SU-DHL-6 (cell line): Measurements from ENCODE around the gene GTF2IRD1.
A peak's percentile ranks its signal among the peaks of the same experiment; 100 is the strongest.

Experiments
- H2AFZ ChIP-seq: fragments of 200-600 bp; sonication (generic); 2 replicates; pipeline ENCODE4 v1.6.1; 2014; ENCODE audit warnings: low read depth, mild to moderate bottlenecking, moderate library complexity, mixed read lengths, antibody characterized with exemption, low read length; ENCODE audit not compliant: severe bottlenecking
- H3F3A ChIP-seq: fragments of 200-600 bp; shearing (Covaris generic); 2 replicates; pipeline ENCODE4 v1.6.0; 2016; ENCODE audit warnings: antibody characterized with exemption, mild to moderate bottlenecking; ENCODE audit not compliant: insufficient read depth
- H3K27ac ChIP-seq: fragments of 200-600 bp; sonication (generic); 2 replicates; pipeline ENCODE4 v1.5.1; 2016; ENCODE audit warnings: low read depth, mild to moderate bottlenecking, low read length, moderate library complexity, mixed read lengths
- H3K27me3 ChIP-seq: fragments of 200-600 bp; sonication (generic), shearing (Covaris generic); 2 replicates; pipeline ENCODE4 v1.6.0; 2014; ENCODE audit warnings: mild to moderate bottlenecking, low read length
- H3K36me3 ChIP-seq: fragments of 200-600 bp; sonication (generic); 2 replicates; pipeline ENCODE4 v1.6.1; 2014; ENCODE audit warnings: mild to moderate bottlenecking, low read length, mixed read lengths
- H3K4me2 ChIP-seq: fragments of 300-600, 200-600 bp; shearing (Covaris generic), sonication (generic); 2 replicates; pipeline ENCODE4 v1.6.0; 2014; ENCODE audit warnings: low read length, low read depth, mild to moderate bottlenecking; ENCODE audit not compliant: poor library complexity, severe bottlenecking
- H3K4me3 ChIP-seq: fragments of 200-600 bp; sonication (generic); 2 replicates; pipeline ENCODE4 v1.5.1; 2014; ENCODE audit warnings: antibody characterized with exemption, low read length, mild to moderate bottlenecking, mixed read lengths; ENCODE audit not compliant: insufficient read depth, poor library complexity, severe bottlenecking
- H3K79me2 ChIP-seq: fragments of 200-600 bp; sonication (generic); 2 replicates; pipeline ENCODE4 v1.6.1; 2014; ENCODE audit warnings: mild to moderate bottlenecking, low read length, moderate library complexity; ENCODE audit not compliant: insufficient read depth
- H3K9ac ChIP-seq: fragments of 200-600 bp; sonication (generic); 2 replicates; pipeline ENCODE4 v1.7.0; 2014; ENCODE audit warnings: mild to moderate bottlenecking, low read length
- H3K9me2 ChIP-seq: fragments of 200-600 bp; sonication (generic); replicated peaks from 2 replicates; pipeline ENCODE4 v1.6.1; 2014; ENCODE audit warnings: low read length; ENCODE audit not compliant: insufficient read depth
- H3K9me3 ChIP-seq: fragments of 200-600 bp; sonication (generic); 2 replicates; pipeline ENCODE4 v1.6.1; 2014; ENCODE audit warnings: low read length, mixed read lengths; ENCODE audit not compliant: insufficient read depth
- H4K20me1 ChIP-seq: fragments of 200-600 bp; sonication (generic); 2 replicates; pipeline ENCODE4 v1.6.1; 2014; ENCODE audit warnings: low read depth, mild to moderate bottlenecking, antibody characterized with exemption, low read length, moderate library complexity, mixed read lengths
- EZH2phosphoT487 ChIP-seq: fragments of 200-600 bp; sonication (generic), shearing (Covaris generic); conservative IDR thresholded peaks from 2 replicates; pipeline ENCODE4 v1.6.1; 2018; ENCODE audit warnings: mild to moderate bottlenecking, antibody characterized with exemption, low read length, moderate library complexity, mixed read lengths
- TF ChIP-seq, protein P1 (sequence below): fragments of 200-600 bp; sonication (generic); IDR thresholded peaks from one replicate; pipeline ENCODE4 v1.5.1; 2017; ENCODE audit warnings: antibody characterized with exemption, mild to moderate bottlenecking, low read length, moderate library complexity; ENCODE audit not compliant: insufficient read depth, poor library complexity, severe bottlenecking

The GTF2IRD1 gene

GRCh38 chr7:74573512-74573911 lies 119.8 kb downstream of the GTF2IRD1 start:
- H3K4me2 ChIP-seq, result peak overlapping the region; percentile 29
- peaks cover 4% of the 10 kb centered on the region; the same call in 1 of the 2 replicates for H3F3A ChIP-seq

DNA sequence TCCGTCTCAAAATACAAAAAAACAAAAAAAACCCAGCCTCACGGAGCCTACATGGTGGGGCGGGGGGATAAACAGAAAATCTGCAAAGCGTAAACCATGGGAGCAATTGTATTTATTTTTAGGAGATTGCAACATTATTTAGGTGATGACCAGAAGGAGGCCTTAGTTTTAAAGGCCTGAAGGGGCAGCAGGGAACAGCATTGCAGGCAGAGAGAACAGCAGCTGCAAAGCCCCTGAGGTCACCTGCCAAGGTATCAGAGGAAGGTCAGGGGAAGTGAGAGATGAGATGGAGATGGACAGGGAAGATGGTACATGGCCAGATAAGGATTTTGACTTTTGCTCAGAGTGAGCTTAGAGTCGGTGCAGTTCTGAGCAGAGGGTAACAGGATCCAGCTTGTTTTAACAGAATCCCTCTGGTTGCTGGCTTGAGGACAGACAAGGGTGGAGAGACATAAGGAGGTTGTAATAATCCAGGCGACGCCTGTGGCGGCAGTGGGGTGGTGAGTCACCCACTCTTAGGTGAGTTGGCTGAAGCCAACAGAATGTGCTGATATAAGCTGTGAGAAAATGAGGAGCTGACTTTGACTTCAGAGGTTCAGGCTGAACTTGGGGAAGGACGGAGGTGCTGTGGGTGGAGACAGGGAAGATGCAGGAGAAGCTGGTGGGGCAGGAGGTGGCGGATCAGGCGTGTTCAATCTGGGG lies 121.5 kb downstream of the GTF2IRD1 start:
- Histone ChIP-seq H3K79me2 (no peaks in the 10 kb centered on the region), H3K4me2 (no peak overlapping the region), H2AFZ (no peak overlapping the region), H3K36me3 (no peaks in the 10 kb centered on the region), H3K4me3 (no peak overlapping the region), H3K9ac (no peak overlapping the region), H3F3A (peaks cover 4% of the 10 kb centered on the region; the same call in 1 of the 2 replicates), H3K9me3 (no peaks in the 10 kb centered on the region), H3K27ac (no peak overlapping the region), H4K20me1 (no peaks in the 10 kb centered on the region), H3K9me2 (no peaks in the 10 kb centered on the region), H3K27me3 (no peaks in the 10 kb centered on the region)
- TF ChIP-seq, protein P1, sequence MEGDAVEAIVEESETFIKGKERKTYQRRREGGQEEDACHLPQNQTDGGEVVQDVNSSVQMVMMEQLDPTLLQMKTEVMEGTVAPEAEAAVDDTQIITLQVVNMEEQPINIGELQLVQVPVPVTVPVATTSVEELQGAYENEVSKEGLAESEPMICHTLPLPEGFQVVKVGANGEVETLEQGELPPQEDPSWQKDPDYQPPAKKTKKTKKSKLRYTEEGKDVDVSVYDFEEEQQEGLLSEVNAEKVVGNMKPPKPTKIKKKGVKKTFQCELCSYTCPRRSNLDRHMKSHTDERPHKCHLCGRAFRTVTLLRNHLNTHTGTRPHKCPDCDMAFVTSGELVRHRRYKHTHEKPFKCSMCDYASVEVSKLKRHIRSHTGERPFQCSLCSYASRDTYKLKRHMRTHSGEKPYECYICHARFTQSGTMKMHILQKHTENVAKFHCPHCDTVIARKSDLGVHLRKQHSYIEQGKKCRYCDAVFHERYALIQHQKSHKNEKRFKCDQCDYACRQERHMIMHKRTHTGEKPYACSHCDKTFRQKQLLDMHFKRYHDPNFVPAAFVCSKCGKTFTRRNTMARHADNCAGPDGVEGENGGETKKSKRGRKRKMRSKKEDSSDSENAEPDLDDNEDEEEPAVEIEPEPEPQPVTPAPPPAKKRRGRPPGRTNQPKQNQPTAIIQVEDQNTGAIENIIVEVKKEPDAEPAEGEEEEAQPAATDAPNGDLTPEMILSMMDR, result no peak
- TF ChIP-seq EZH2phosphoT487, result no peak

More at GRCh38 chr7:74573512-74573911, 119.8 kb downstream of the GTF2IRD1 start:
- Histone ChIP-seq H2AFZ (no peak overlapping the region), H3K9ac (no peak overlapping the region; the same call in 1 of the 2 replicates), H4K20me1 (no peaks in the 10 kb centered on the region), H3K27me3 (no peaks in the 10 kb centered on the region), H3K4me3 (no peak overlapping the region), H3K9me2 (no peaks in the 10 kb centered on the region), H3K9me3 (no peaks in the 10 kb centered on the region), H3K79me2 (no peaks in the 10 kb centered on the region), H3K36me3 (no peaks in the 10 kb centered on the region), H3K27ac (peak overlapping the region; percentile 56)
- TF ChIP-seq, protein P1, result no peak
- TF ChIP-seq EZH2phosphoT487, result no peak

DNA sequence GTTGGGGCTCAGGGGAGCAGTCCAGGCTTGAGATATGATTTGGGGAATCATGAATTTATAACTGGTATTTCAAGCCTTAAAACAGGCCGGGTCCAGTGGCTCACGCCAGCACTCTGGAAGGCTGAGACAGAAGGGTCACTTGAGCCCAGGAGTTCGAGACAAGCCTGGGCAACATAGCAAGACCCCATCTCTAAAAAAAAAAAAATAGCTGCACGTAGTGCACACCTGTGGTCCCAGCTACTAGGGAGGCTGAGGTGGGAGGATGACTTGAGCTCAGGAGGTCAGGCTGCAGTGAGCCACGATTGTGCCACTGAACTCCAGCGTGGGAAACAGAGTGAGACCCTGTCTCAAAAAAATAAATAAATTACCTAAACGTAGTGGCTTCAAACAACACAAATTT lies 122.1 kb downstream of the GTF2IRD1 start:
- no peak overlapping the region for H3K9ac ChIP-seq
- H3K36me3 ChIP-seq, result no peaks in the 10 kb centered on the region
- H3K27me3 ChIP-seq, result no peaks in the 10 kb centered on the region
- no peak overlapping the region for H2AFZ ChIP-seq
- no peaks in the 10 kb centered on the region for H3K9me2 ChIP-seq
- H4K20me1 ChIP-seq, result no peaks in the 10 kb centered on the region
- peaks cover 4% of the 10 kb centered on the region; the same call in 1 of the 2 replicates for H3F3A ChIP-seq
- no peak overlapping the region for H3K4me3 ChIP-seq
- H3K27ac ChIP-seq, result no peak overlapping the region
- no peak for TF ChIP-seq EZH2phosphoT487
- TF ChIP-seq, protein P1, result no peak
- H3K4me2 ChIP-seq, result no peak overlapping the region
- no peaks in the 10 kb centered on the region for H3K9me3 ChIP-seq
- no peaks in the 10 kb centered on the region for H3K79me2 ChIP-seq
